K562 treated with DMSO at 1 percent for 4 hours (cell line): ENCODE data around the gene PAX7. TPM values are rescaled to one million over a fixed set of nuclear protein-coding genes. Genes with fewer than 3 reads are reported as not detected.

Experiments used
- total RNA-seq: library from RNA; unstranded; fragments of 300-600 nt; gene quantifications from 2 replicates; pipeline ENCODE4 v1.2.3, GENCODE V29; 2022; ENCODE audit not compliant: insufficient read depth

PAX7 gene
- not detected in 2 replicates for total RNA-seq

DNA sequence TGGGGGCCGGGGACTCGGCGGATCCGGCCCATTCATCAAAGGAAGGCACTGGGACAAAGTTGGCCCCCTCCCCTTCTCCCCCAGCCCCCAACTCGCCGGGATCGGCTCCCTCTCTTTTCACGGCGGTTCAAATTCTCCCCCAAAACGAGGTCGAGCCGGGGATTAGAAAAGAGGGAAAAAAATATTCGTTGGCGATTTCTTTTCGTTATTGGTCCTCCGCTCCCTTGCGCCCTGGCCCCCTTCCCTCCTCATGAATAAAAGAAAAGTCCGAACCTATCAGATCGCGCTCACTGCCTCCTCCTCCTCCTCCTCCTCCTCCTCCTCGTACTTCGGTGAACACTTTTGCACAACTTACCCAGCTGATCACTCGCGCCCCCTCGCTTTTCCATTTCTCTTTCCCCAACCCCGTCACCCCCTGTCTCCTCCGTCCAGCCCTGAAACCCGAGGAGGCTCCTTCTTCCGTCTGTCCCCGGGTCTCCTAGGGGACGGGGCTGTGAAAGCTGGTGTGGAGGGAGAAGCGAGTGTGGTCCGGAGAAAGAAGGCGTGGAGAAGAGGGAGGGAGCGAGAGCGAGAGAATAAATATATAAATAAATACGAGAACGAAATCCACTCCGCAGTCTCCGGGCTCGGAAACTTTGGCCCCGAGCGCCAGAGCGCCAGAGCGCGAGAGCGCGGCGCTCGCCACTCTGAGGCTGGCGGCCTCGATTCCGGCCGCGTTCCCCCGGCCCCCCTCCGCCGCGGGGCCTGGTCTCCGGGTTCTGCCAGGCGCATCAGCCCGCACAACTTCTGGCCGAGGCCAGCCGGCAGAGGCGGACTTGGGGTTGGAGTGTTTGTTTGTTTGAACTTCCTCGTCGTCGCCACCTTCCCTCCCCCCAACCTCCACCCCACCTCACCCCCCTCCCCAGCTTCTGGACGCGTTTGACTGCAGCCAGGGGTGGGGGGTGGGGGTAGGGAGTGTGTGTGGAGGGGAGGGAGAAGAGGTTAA is at the start of gene PAX7:
TSS of gene PAX7 (plus strand) at position 336 of the 985 bp plus-strand sequence. CDS start 758 bp downstream, outside the sequence.

Other genes starting within 250 kb of the PAX7 start
- not detected in 2 replicates for gene KLHDC7A, start 149.9 kb upstream of the PAX7 start, total RNA-seq
- not detected in 2 replicates for gene TAS1R2, start 228.8 kb downstream of the PAX7 start, total RNA-seq